HEK293T (cell line): Measurements from ENCODE around the gene TMEM115.

Experiments used
- ELF4 ChIP-seq: fragments of 450-650 bp; IDR thresholded peaks from 2 replicates; pipeline ENCODE4 v1.6.1; 2017; ENCODE audit warnings: antibody characterized with exemption
- FOXM1 ChIP-seq: fragments of 450-650 bp; IDR thresholded peaks from 2 replicates; pipeline ENCODE4 v1.6.1; 2017; ENCODE audit warnings: mild to moderate bottlenecking, borderline replicate concordance
- NFRKB ChIP-seq: fragments of 450-650 bp; IDR thresholded peaks from 2 replicates; pipeline ENCODE4 v1.6.1; 2016; ENCODE audit warnings: mild to moderate bottlenecking, moderate library complexity

DNA sequence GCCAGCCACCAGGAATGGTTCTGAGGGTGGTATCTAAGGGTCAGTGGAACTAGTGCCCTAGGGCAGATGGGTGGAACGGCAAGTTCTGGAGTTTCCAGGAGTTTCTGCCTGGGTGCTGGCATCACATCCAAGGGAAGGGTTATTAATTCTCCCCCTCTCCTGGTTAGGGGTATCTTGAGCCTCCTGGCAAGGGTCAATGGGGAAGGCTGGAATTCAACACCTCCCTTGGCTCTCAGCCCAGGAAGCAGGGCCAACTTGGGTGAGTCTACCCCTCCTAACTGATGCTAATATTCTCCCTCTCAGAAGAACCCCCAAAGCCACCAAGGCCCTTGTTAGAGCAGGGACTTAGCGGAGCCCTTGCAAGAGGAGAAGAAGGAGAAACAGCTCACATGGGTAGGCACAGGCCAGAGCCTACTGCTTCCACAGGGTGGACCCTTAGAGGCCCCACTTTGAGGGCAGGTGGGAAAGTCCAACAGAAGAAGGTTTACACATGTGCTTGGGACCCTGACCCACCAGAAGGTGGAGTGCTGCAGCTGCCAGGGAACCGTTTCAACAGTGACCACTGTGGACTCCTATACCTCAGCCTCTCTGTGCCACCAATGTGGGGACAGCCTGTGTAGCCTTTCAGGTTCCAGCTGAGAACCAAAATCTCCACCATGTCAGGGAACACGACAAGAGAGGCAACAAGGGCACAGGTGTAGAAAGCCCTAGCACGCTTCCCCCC, 3.3 kb downstream of the TMEM115 start:
- TF ChIP-seq NFRKB (no peak), FOXM1 (no peak), ELF4 (no peak)
